HG02623 (cell line): Measurements from ENCODE around the gene TCF7L1.
"Not testable (repeated sequence)": the region's sequence is repeated elsewhere in the genome, so short reads cannot be mapped to it uniquely, and the experiment has no call there.

Experiments used
- ATAC-seq: cut with Tn5 transposase; IDR thresholded peaks from one replicate; pipeline ENCODE4 v1.9.1; 2021; ENCODE audit warnings: moderate library complexity; ENCODE audit not compliant: unreplicated experiment

Gene TCF7L1

DNA sequence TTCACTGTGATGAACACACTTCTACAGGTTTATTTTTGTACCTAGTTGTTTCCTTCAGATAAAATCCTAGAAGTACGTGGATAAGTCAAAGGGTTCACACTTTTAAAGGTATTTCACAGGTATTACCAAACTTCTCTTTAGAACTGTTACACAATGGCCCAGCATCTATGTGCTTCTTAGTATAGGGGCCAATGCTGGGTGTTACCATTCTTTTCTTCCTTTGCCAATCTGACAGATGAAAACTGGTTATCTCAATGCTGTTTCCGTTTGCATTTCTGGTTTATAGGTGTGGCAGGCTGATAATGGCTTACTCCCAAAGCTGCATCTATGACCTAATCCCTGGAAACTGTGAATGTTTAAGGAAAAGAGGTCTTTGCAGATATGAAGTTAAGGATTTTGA is 2.8 kb upstream of the TCF7L1 start:
- no peak for ATAC-seq

DNA sequence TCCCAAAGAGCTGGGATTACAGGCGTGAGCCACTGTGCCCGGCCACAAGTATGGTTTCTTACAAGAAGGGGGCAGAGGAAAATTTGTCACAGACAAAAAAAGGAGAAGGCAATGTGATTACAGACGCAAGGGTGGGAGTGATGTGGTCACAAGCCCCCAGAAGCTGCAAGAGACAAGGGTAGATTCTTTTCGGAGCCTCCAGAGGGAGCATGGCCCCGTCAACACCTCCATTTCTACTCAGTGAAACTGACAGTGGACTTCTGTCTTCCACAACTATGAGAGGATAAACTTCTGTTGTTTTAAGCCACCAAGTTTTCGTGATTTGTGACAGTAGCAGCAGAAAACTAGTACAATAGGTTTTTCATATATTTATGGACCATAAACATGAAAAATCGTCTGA is 2.1 kb upstream of the TCF7L1 start:
- no peak for ATAC-seq

DNA sequence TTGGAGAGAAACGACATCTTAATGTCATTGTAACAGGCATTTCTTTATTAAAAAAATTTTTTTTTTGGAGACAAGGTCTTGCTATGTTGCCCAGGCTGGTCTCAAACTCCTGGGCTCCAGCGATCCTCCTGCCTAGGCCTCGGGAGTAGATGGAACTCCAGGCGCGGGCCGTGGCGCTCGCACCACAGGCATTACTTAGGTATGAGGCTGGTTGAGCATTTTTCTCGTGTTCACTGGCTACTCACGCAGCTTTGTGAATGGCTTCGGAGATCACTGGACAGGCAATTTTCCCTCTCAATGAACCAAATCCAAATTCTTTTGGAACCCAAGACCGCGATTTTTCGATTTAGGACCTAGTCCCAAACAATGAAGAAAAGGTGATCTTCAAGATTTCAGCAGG is 795 bp upstream of the TCF7L1 start:
- no peak for ATAC-seq

DNA sequence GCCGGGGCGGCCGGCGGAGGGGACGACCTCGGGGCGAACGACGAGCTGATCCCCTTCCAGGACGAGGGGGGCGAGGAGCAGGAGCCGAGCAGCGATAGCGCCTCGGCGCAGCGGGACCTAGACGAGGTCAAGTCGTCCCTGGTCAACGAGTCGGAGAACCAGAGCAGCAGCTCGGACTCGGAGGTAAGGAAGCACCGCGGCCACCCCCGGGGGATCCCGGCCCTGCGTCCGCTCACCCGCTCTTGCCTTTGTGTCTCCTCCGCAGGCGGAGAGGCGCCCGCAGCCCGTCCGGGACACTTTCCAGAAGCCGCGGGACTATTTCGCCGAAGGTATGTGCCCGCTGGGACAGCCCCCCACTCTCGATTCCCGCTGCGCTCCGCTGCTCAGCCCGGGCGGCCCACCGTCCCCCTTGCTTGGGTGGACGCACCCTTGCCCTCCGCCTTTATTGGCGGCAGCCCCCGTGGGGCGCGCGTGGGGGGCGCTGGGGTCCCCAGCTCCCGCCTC is 611 bp downstream of the TCF7L1 start:
- no peak for ATAC-seq

DNA sequence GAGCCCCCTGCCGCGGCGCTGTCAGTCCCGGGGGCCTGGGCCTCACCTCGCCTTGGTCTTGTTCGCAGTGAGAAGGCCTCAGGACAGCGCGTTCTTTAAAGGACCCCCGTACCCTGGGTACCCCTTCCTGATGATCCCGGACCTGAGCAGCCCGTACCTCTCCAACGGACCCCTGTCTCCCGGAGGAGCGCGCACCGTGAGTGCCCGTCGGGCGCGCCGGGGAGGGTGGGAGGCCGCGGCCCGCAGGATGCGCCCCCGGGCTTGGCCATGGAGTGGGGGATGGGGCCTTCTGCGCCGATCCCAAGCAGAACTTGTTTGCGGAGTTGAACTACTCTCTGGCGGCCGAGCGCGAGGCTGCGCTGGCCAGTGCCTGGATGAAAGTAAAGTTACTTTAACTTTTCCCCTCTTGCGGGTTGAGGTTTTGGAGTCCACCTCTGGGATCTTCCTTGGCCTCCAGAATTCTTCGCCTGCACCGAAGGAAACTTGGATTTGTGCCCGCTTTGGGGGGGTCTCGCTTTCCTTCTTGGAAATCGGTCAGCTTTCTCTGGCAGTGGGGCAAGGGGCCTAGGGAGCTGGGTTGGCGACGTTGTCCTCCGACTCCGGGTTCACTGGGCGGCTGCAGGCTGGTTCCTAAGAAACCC is 1.2 kb downstream of the TCF7L1 start:
- ATAC-seq: no peak

DNA sequence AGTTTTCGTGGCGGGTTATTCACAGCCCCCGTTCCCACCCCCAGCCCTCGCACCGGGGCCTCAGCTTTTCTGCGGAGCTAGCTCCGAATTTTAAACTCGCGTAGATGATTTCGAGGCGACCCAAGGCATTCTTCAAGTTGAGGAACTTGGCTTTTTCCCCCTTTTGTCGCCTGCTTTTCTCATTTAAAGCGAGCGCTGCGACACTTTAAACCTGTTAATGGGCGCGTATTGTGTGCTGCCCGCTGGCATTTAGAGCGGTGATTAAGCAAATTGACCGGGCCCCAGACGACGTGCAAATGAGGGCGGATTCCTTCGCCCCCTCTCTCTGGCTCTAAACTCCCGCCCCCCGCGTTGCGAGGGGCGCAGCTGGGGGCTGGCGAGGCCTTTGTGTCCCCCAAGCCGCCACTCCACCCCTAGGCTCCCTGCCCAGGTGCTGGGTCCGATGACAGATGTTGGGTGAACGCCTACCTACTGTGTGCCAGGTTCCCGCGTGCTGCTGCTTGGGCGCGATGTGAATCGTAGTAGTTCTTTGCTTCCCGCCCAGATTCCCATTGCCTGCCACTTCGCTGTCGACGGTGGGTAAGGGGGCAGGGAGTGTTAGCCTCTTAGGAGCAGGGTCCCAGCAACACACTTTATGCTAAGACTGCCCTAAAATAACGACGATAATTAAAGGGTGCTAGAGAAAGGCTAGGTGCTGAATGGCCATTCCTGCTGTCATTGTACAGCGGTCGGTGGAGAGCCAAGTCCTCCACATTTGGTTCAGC is 1.9 kb downstream of the TCF7L1 start:
- no peak for ATAC-seq

DNA sequence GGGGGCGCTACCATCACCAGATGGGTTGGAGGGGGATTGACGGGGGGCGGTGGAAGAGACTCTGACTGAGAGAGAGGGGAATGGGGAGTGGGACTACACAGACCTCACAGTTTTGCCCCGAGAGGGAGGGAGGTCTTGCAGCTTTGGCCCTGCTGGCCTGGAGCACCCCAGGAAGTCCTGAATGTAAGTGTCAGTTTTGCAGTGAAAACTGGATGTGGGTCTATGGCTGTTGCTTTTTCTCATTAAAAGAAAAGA is 2.4 kb downstream of the TCF7L1 start:
- no peak for ATAC-seq

DNA sequence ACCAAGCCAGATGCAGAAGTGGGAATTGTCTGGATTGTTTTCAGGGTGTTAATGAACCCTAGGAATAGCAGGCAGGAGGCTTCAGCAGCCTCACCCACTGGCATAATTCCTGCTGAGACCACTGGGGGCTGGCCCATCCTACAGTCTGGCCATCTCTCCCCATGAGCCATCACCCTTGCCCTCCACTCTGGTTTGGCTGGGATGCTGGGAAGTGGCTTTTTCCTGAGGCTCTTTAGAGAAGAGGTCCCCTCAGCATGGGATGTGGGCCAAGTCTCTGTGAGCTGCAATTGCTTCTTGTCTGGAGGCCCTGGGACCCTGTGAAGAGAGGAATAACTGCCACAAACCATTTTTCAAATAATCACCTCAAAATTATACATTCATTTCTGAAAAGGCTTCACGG is 4.0 kb downstream of the TCF7L1 start:
- no peak for ATAC-seq

DNA sequence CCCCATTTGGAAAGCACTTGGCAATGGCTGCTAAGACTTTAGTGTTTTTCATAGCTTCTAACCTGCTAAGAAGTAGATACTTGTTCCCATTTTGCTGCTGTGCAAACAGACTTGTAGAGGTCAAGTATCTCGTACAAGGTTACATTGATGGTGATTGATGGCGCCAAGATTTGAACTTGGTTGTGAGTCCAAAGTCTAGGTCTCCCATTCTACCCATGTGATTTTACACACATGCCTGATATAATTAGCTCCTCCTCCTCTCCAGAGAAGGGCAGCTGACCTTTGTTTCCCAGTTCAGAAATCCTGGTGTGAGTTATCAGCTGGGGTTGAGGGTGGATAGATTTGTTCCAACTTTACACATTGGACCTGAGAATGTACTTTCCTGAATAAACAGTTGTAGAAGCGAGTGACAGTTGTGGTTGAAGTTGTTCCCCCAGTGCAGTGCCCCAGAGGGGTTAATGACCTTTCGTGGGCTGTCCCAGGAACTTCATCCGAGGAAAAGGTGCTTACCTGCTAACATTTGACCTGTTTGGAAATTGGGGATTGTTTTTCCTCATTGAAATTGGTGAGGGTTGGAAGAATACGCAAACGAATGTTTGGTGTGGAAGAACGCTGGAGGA is 10.4 kb downstream of the TCF7L1 start:
- ATAC-seq: no peak

DNA sequence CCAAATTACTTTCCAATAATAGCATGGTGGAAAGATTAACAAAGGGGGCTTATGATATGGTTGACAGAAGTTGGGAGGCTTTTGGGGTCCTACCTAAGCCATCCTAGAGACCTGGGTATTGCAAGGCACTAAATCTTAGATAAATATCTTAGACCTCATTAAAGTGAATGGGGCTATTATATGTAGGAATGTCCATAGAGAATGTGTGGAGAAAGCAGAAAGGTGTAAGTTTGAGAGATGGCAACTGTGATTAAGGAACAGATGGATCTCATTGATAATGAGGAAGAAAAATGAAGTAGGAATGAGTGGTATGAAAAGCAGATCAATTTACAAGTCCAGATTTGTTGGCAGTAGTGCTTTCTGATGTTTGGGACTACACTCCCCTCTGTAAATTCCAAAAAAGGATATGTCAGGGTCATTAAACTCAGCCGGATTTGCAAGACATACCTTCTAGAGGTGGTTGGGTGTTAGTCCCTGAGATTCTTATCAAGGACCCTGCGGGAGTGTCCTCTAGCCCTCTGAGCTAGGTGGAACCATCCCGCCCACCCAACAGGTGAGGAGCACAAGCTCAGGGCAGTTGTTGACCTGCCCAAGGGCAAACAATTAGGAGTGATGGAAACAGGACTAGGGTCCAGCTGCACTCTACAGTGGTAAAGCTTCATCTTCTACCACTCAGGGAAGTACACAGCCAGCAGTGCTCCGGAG is 12.1 kb downstream of the TCF7L1 start:
- ATAC-seq: no peak

DNA sequence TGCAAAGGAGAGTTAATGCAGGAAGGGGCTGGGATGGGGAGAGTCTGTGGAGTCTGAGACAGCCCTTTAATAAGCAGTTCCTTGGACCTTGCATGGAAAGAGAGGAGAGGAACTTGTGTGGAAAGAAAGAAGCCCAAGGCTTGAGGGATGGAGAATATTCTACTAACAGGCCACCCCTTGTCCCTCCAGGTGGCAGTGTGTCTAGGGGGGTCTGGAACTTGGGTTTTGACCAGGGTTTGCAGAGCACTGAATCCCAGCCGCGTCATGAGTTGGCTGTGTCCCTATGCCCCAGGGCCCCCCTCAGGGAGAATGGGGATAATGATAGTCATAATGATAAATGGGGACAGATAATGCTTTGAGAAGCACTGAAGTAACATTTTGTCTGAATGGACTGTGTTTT is 15.0 kb downstream of the TCF7L1 start:
- no peak for ATAC-seq

DNA sequence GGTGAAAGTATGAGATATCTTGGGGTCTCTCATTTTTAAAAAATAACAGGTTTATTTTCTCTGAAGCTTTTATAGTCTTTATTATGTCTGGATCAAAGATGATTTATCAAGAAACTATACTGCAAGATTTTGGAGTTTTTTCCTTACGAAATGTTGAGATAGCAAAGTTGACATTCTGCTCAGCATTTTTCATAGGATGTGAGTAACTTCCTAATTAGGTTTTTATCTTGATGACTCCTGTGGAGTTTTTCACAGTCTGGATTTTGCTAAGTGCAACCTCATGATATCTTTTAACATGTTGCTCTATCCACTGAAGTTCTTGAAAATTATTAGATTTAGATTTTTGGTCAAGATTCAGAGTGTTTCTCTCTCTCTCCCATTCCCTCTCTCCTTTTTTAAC is 17.8 kb downstream of the TCF7L1 start:
- no peak for ATAC-seq

DNA sequence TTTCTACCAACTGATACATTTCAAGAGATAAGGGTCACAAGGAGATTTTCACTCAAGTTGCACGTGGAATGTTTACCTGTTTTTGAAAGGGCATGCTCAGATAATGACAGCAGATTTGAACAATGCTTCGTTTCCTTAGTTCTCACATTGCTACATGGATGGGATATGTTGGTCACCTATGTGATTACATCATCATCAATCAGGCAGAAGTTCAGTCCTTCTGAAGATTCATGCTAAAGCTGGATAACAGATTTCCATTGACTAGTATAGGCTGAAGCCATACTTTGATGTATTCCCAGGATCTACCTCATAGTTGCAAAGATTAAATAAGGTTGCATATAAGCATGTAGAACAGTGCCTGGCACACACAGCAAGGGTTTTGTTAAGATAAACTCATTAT is 19.7 kb downstream of the TCF7L1 start:
- ATAC-seq: no peak

DNA sequence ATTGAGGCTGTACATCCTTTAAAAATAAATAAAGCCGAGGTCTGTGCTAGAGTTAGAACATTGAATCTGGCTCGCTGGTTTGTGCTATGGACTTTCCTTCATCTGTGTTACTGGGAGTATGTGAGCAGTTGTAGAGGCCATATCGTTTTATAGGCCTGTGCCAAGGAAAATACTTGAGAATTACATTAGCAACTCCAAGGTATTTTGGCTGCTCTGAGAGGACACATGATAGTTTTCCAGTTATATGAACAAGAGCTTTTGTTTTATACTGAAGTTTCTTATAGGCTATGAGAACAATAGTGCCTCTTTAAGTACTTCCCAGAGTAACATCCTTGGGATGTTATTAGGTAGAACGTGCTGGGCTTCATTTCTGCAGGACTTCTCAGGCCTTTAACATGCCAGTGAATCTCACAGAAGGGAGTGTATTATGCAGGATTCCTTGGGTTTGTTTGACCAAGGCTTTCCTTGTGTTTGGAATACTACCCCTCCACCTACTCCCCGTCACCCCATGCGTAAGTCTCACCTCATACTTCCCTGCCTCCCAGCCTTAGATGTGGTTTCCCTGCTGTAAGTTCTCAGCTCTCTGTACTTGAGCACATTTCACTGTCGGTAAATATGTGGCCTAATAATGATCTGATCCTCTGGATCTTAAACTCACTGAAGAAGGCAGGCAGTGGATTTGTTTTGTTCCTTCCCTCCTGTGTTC is 21.0 kb downstream of the TCF7L1 start:
- no peak for ATAC-seq

DNA sequence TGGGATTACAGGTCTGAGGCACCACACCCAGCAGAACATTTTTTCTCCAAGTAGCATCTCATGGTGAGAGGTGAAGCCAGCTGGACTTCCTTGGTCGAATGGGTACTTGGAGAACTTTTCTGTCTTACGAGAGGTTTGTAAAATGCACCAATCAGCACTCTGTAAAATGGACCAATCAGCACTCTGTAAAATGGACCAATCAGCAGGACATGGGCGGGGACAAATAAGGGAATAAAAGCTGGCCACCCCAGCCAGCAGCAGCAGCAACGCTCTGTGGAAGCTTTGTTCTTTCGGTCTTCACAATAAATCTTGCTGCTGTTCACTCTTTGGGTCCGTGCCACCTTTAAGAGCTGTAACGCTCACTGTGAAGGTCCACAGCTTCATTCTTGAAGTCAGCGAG is 21.9 kb downstream of the TCF7L1 start:
- ATAC-seq: not testable (repeated sequence)

DNA sequence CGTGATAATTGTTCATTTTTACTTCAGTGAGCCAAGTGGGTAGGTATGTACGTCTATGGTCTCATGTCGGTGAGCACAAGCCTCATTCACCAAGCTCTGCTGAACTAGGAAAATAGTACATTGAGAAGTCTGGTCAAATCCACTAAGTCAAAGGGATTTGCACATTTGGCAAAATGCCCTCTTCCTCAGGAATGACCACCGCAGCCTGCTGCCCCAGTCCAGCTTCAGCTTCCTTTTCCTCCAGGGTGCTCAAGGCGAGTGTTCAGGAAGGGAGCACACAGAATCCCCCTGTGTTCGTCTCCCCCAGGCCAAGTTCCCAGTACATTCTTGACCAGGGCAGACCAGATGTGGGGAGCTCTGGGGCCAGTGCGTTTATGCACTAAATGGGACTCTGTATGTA is 23.0 kb downstream of the TCF7L1 start:
- ATAC-seq: no peak

DNA sequence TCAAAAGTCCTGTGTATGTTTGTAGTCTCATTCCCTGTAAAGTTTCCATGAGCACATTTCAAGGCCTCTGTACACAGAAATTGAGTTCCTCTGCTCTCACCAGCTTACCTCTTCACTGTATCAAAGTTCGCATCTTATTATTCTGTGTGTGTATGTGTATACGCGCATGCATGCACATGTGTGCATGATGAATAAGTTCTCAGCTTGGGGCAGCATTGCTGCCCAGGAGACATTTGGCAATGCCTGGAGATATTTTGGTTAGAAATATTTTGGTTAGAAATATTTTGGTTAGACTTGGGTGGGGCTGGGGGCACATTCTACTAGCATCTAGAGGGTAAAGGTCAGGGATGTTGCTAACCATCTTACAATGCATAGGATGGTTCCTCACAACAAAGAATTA is 23.4 kb downstream of the TCF7L1 start:
- ATAC-seq: no peak

DNA sequence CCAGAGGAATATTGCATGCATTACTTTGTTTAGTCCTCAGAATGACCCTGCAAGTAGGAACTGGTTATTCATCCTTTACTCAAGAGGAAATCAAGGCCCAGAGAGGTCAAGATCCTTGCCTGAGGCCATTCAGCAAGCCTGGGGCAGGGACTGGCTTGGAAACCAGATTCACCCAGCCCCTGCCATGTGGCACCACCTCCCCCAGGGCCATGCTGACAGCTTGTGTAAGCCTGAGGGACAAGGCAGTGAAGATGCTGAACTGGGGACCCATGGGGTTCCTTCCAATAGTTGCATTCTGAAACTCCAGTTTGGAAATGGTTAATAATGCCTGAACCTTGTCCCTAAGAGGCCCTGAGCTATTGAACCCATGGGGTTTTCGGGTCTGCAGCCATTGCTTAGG is 24.2 kb downstream of the TCF7L1 start:
- no peak for ATAC-seq

DNA sequence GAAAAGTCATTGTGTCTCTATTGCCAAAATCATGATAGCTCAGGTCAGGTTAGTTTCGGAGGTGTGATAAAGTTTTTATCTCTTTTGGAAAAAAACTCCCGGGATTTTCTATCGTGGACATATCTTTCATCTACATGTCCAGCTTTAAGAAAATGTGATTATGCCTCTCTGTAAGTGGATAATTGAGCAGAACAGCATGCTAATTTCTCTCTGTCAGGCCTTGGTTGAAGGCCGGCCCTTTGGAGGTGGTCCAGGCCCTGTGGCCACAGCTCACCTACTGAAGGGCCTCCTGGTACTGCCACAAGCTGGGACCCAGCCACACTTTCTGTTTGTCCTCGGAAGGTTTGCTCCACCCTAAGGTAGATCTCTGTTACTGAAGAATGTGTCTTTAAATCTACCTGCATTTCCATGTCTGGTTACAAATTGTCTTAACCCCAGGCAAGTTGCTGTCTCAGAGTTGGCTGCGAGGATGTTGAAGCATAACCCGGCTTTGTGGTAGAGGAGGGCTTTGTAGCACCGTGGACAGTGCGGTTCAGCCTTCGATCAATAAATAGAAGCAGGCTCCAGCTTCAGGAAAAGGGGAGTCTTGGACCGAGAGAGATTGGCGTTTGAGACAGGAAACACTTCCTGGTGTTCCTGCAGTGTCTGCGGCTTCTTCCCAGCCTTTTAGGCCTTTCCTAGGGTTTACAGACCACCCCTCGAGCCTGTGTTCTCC is 25.5 kb downstream of the TCF7L1 start:
- ATAC-seq: no peak

DNA sequence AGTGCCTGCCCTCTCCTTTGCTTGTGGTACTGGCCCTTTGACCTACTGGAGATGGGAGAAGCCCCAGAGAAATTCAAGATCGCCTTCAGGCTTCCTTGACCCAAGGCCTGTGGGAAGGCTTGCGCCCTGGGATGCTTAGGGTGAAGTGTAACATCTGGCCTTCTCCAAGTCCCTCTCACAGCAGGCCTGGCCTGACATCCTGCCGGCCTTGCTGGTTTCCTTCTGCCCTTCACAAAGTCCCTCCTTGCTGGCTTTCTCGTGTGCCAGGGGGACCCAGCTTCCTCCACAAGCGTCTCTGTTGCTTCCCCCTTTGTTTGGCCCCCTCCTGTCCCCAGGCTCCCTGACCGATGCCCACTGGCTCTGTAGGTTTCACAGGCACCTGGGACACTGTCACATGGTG is 26.4 kb downstream of the TCF7L1 start:
- no peak for ATAC-seq
